WERI-Rb-1 (cell line): ENCODE data around the gene S100A6.

Experiments used
- DNase-seq: peaks from one replicate; pipeline ENCODE4 v3.0.0-alpha.2; 2020
- H3K27ac ChIP-seq: fragments of 250-450 bp; sonication (Bioruptor Pico); 2 replicates; pipeline ENCODE4 v1.5.1; 2020; ENCODE audit warnings: mild to moderate bottlenecking, moderate library complexity
- H3K27me3 ChIP-seq: fragments of 250-450 bp; sonication (Bioruptor Pico); 2 replicates; pipeline ENCODE4 v1.5.1; 2021; ENCODE audit warnings: mild to moderate bottlenecking, low read depth, moderate library complexity; ENCODE audit not compliant: insufficient read depth, severe bottlenecking
- H3K36me3 ChIP-seq: fragments of 250-450 bp; sonication (Bioruptor Pico); 2 replicates; pipeline ENCODE4 v1.5.1; 2020; ENCODE audit warnings: mild to moderate bottlenecking, moderate library complexity
- H3K4me3 ChIP-seq: 2 replicates; pipeline ENCODE4 v1.5.1; 2011; ENCODE audit warnings: low read depth, mild to moderate bottlenecking, control low read depth, low read length
- H3K9me3 ChIP-seq: fragments of 250-450 bp; sonication (Bioruptor Pico); 2 replicates; pipeline ENCODE4 v1.5.1; 2021; ENCODE audit warnings: mild to moderate bottlenecking, moderate library complexity; ENCODE audit not compliant: severe bottlenecking
- TF ChIP-seq, protein P1 (sequence below): IDR thresholded peaks from 2 replicates; pipeline ENCODE4 v1.5.1; 2011; ENCODE audit warnings: low read depth, mild to moderate bottlenecking, control low read depth, inconsistent platforms, low read length

S100A6 gene

DNA sequence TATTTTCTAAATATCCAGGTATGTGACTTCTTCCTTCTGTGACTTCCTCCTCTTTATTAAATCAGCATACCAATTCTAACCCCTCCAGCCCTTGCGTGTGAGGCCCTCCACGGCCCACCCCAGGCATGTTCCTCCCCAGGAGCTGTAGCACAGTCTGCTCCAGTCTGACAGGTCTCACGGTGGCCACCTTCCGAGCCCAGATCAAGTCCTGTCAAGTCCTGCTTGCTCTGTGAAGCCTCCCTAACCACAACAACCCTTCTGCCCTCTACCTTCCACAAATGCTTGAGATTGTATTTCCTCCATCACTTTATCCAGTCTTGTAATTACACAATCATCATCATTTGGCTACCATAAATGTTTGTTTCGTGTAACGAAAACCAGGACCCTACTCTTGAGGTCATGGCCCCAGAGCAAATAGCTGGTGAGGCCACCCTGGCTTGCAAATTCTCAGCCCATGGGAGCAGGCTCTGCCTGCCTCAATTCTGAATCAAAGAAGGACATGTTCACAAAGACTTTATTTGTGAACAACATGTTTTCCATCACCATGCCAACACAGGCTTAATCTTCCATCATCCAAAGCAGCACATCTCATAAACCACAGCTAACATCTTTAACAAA is 42.3 kb downstream of the S100A6 start:
- Histone ChIP-seq H3K27me3 (no peaks in the 10 kb centered on the region), H3K36me3 (no peaks in the 10 kb centered on the region), H3K4me3 (no peak overlapping the region), H3K9me3 (no peaks in the 10 kb centered on the region), H3K27ac (no peak overlapping the region)
- peak; percentile 13 for DNase-seq
- TF ChIP-seq, protein P1, sequence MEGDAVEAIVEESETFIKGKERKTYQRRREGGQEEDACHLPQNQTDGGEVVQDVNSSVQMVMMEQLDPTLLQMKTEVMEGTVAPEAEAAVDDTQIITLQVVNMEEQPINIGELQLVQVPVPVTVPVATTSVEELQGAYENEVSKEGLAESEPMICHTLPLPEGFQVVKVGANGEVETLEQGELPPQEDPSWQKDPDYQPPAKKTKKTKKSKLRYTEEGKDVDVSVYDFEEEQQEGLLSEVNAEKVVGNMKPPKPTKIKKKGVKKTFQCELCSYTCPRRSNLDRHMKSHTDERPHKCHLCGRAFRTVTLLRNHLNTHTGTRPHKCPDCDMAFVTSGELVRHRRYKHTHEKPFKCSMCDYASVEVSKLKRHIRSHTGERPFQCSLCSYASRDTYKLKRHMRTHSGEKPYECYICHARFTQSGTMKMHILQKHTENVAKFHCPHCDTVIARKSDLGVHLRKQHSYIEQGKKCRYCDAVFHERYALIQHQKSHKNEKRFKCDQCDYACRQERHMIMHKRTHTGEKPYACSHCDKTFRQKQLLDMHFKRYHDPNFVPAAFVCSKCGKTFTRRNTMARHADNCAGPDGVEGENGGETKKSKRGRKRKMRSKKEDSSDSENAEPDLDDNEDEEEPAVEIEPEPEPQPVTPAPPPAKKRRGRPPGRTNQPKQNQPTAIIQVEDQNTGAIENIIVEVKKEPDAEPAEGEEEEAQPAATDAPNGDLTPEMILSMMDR = no peak

DNA sequence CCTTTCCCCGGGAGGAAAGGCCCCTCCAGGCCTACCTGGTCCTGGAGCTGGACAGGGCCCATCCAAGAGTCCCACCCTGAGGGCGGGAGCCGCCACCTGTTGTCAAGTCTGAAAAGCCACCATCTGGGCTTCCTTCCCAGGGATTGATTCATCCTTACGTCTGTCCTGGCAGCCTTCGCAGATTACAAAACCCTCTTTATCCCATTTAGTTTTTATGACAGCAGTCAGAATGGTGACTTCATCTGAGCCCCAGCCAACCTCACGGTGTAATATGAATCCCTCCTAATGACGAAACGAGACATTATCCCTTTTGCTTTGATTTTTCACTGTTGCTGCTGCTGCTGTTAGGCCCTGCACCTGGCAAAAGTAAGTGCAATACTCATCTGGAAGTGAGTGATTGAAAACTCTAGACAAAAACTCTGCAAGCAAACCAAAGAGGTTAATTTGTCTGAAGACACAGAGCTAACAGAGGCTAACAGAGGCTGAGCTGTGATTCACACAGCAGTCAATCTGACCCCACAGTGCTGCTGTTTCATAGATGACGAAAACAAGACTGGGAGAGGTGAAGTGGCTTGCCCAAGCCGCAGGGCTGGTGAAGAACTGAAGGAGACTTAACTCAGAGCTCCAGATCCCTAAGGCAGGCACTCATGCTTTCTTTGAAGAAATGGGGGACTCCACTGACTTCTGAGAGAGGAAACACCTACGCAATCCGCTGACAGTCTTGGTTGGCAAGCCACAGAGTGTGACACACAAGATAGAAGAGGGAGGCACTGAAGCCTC is 45.3 kb downstream of the S100A6 start:
- no peaks in the 10 kb centered on the region for H3K36me3 ChIP-seq
- H3K4me3 ChIP-seq = no peak overlapping the region
- peak; percentile 95 for DNase-seq
- H3K9me3 ChIP-seq = no peaks in the 10 kb centered on the region
- TF ChIP-seq, protein P1 = peak; percentile 40; the same call in 1 of the 2 replicates
- peak overlapping the region; percentile 57 for H3K27ac ChIP-seq
- no peaks in the 10 kb centered on the region for H3K27me3 ChIP-seq

DNA sequence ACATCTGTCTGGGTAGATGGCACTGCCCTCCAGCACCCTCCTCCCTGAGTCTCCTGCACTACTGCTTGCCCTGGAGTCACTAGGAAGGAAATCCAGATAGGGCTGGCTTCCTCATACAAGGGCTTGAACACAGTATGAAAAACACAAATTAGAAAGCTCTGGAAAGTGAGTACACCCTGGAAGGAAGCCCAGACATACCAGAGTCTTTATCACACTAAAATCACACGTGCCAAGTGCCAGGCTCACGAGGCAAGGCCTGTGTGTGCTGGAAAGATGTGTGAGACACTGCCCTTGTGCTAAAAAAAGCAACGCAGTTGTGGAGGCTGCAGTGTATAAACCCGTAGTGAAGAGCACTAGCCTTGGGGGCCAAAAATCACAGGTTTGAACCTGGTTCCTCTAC is 47.1 kb downstream of the S100A6 start:
- Histone ChIP-seq H3K4me3 (no peak overlapping the region), H3K36me3 (no peaks in the 10 kb centered on the region), H3K9me3 (no peaks in the 10 kb centered on the region), H3K27ac (no peak overlapping the region), H3K27me3 (no peaks in the 10 kb centered on the region)
- DNase-seq = no peak
- TF ChIP-seq, protein P1 = no peak

GRCh38 chr1:153487707-153488106 is 48.1 kb downstream of the S100A6 start:
- Histone ChIP-seq H3K27me3 (no peaks in the 10 kb centered on the region), H3K9me3 (no peaks in the 10 kb centered on the region), H3K4me3 (no peak overlapping the region), H3K36me3 (no peaks in the 10 kb centered on the region), H3K27ac (no peak overlapping the region)
- no peak for DNase-seq
- TF ChIP-seq, protein P1 = no peak

DNA sequence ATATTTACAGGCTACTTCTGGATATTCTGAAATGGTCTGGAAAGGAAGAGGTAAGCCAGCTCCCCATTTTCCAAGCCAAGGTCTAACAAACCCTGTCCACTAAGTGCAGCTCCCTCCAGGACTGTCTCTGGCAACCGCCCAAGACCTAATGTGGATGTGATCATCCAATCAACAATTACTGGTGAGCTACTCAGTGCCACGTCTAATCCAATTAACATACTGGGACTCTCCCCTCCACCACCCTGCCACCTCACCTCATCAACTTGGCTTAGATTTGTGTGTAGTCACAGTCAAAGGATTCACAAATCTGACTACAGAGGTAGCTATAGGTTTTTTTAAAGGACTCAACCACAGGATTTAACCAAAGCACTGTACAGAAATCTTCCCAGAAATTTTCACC is 49.9 kb downstream of the S100A6 start:
- no peak overlapping the region for H3K4me3 ChIP-seq
- TF ChIP-seq, protein P1 = no peak
- DNase-seq = peak; percentile 94
- H3K27ac ChIP-seq = no peak overlapping the region
- no peaks in the 10 kb centered on the region for H3K9me3 ChIP-seq
- no peaks in the 10 kb centered on the region for H3K36me3 ChIP-seq
- no peaks in the 10 kb centered on the region for H3K27me3 ChIP-seq
